Progenitor cell of endocrine pancreas (in vitro differentiated cells): ENCODE measurements around the gene PTPN12. TPM values are rescaled to one million over a fixed set of nuclear protein-coding genes. Genes with fewer than 3 reads are reported as not detected.

Source experiments
- DNase-seq: peaks from one replicate; pipeline ENCODE4 v3.0.0; 2021; ENCODE audit warnings: low spot score; ENCODE audit not compliant: unreplicated experiment
- H3K27ac Mint-ChIP-seq: 2 replicates; pipeline ENCODE4 v1.8.0; 2021; ENCODE audit warnings: mild to moderate bottlenecking, moderate library complexity, mixed read lengths
- H3K27me3 Mint-ChIP-seq: 2 replicates; pipeline ENCODE4 v1.8.0; 2021; ENCODE audit warnings: mixed read lengths
- H3K36me3 Mint-ChIP-seq: 2 replicates; pipeline ENCODE4 v1.8.0; 2022; ENCODE audit warnings: mixed read lengths; ENCODE audit not compliant: insufficient read depth
- H3K4me1 Mint-ChIP-seq: 2 replicates; pipeline ENCODE4 v1.8.0; 2021; ENCODE audit warnings: low read depth, mixed read lengths
- H3K4me3 Mint-ChIP-seq: 2 replicates; pipeline ENCODE4 v1.8.0; 2021; ENCODE audit warnings: low read depth, mild to moderate bottlenecking, moderate library complexity, mixed read lengths
- H3K9me3 Mint-ChIP-seq: 2 replicates; pipeline ENCODE4 v1.8.0; 2021; ENCODE audit warnings: low read depth, mixed read lengths
- CTCF ChIP-seq: fragments of 200-600 bp; sonication (generic); IDR thresholded peaks from one replicate; pipeline ENCODE4 v1.5.0; 2021; ENCODE audit warnings: antibody characterized with exemption, mild to moderate bottlenecking; ENCODE audit not compliant: unreplicated experiment
- total RNA-seq: library from RNA; stranded (reverse); gene quantifications from 2 replicates; pipeline ENCODE4 v1.2.1, GENCODE V29; 2021

The PTPN12 gene
- total RNA-seq, 1 donor from 2014 or later, result 140 TPM

GRCh38 chr7:77524731-77525130 lies 12.4 kb upstream of the PTPN12 start:
- DNase-seq, result no peak
- Mint-ChIP-seq H3K4me1 (peaks cover 2% of the 10 kb centered on the region), H3K27me3 (no peaks in the 10 kb centered on the region), H3K36me3 (no peaks in the 10 kb centered on the region), H3K27ac (no peak overlapping the region), H3K4me3 (no peak overlapping the region), H3K9me3 (no peaks in the 10 kb centered on the region)
- no peak for TF ChIP-seq CTCF

GRCh38 chr7:77525231-77525630 lies 11.9 kb upstream of the PTPN12 start:
- DNase-seq, result no peak
- H3K9me3 Mint-ChIP-seq, result no peaks in the 10 kb centered on the region
- no peak overlapping the region for H3K4me3 Mint-ChIP-seq
- H3K36me3 Mint-ChIP-seq, result no peaks in the 10 kb centered on the region
- no peaks in the 10 kb centered on the region for H3K27me3 Mint-ChIP-seq
- H3K27ac Mint-ChIP-seq, result no peak overlapping the region
- H3K4me1 Mint-ChIP-seq, result peaks cover 2% of the 10 kb centered on the region
- TF ChIP-seq CTCF, result no peak

- no peak for TF ChIP-seq CTCF
- Mint-ChIP-seq H3K4me1 (peaks cover 2% of the 10 kb centered on the region), H3K27me3 (no peaks in the 10 kb centered on the region), H3K27ac (no peak overlapping the region), H3K36me3 (peaks cover 1% of the 10 kb centered on the region), H3K9me3 (no peaks in the 10 kb centered on the region), H3K4me3 (no peak overlapping the region)
- no peak for DNase-seq
Measured at GRCh38 chr7:77528368-77528767, 8.7 kb upstream of the PTPN12 start.

- no peak for DNase-seq
- H3K9me3 Mint-ChIP-seq, result no peaks in the 10 kb centered on the region
- H3K27ac Mint-ChIP-seq, result no peak overlapping the region
- no peak overlapping the region for H3K4me3 Mint-ChIP-seq
- H3K36me3 Mint-ChIP-seq, result peaks cover 1% of the 10 kb centered on the region
- no peak for TF ChIP-seq CTCF
- peaks cover 2% of the 10 kb centered on the region for H3K4me1 Mint-ChIP-seq
- no peaks in the 10 kb centered on the region for H3K27me3 Mint-ChIP-seq
Measured at GRCh38 chr7:77529279-77529678, 7.8 kb upstream of the PTPN12 start.

- no peak for DNase-seq
- peaks cover 3% of the 10 kb centered on the region for H3K36me3 Mint-ChIP-seq
- TF ChIP-seq CTCF, result no peak
- no peak overlapping the region for H3K27ac Mint-ChIP-seq
- peaks cover 3% of the 10 kb centered on the region for H3K4me1 Mint-ChIP-seq
- no peak overlapping the region for H3K4me3 Mint-ChIP-seq
- no peaks in the 10 kb centered on the region for H3K27me3 Mint-ChIP-seq
- H3K9me3 Mint-ChIP-seq, result no peaks in the 10 kb centered on the region
Measured at GRCh38 chr7:77531038-77531437, 6.1 kb upstream of the PTPN12 start.
